Astrocyte (in vitro differentiated cells and primary cell): Measurements from ENCODE around the gene NFAM1. TPM values are rescaled to one million over a fixed set of nuclear protein-coding genes. Genes with fewer than 3 reads are reported as not detected.
A peak's percentile ranks its signal among the peaks of the same experiment; 100 is the strongest.

Experiments used
- DNase-seq: peaks from one replicate; pipeline ENCODE4 v3.0.0-alpha.2; 2010; ENCODE audit warnings: low read depth
- FAIRE-seq: peaks from 2 replicates; lab custom pipeline; 2011; peaks lifted over from hg19 to GRCh38; lab: Jason Lieb, UNC
- H2AFZ ChIP-seq: 2 replicates; pipeline ENCODE4 v1.6.0; 2012; ENCODE audit warnings: low read depth, low read length, inconsistent platforms
- H3K27ac ChIP-seq: 2 replicates; pipeline ENCODE4 v1.5.1; 2011; ENCODE audit warnings: low read depth, low read length, inconsistent platforms
- H3K27me3 ChIP-seq: 2 replicates; pipeline ENCODE4 v1.6.0; 2011; ENCODE audit warnings: low read length, inconsistent platforms; ENCODE audit not compliant: insufficient read depth
- H3K36me3 ChIP-seq: 2 replicates; pipeline ENCODE4 v1.5.1; 2011; ENCODE audit warnings: low read length, inconsistent platforms; ENCODE audit not compliant: insufficient read depth
- H3K4me1 ChIP-seq: 2 replicates; pipeline ENCODE4 v1.5.1; 2011; ENCODE audit warnings: low read length, inconsistent platforms; ENCODE audit not compliant: insufficient read depth
- H3K4me2 ChIP-seq: 2 replicates; pipeline ENCODE4 v1.6.0; 2012; ENCODE audit warnings: low read length, inconsistent platforms
- H3K4me3 ChIP-seq: 2 replicates; pipeline ENCODE4 v1.5.1; 2011; ENCODE audit warnings: low read depth, mild to moderate bottlenecking, low read length, inconsistent platforms; ENCODE audit not compliant: insufficient read depth
- H3K79me2 ChIP-seq: 2 replicates; pipeline ENCODE4 v1.6.0; 2012; ENCODE audit warnings: mild to moderate bottlenecking, low read length, inconsistent platforms; ENCODE audit not compliant: insufficient read depth
- H3K9ac ChIP-seq: 2 replicates; pipeline ENCODE4 v1.6.0; 2012; ENCODE audit warnings: mild to moderate bottlenecking, low read length, inconsistent platforms
- H3K9me3 ChIP-seq: 2 replicates; pipeline ENCODE4 v1.5.1; 2012; ENCODE audit warnings: low read depth, mild to moderate bottlenecking, low read length, inconsistent platforms; ENCODE audit not compliant: insufficient read depth
- H4K20me1 ChIP-seq: 2 replicates; pipeline ENCODE4 v1.6.0; 2012; ENCODE audit warnings: low read length, inconsistent platforms; ENCODE audit not compliant: insufficient read depth
- H3K27ac Mint-ChIP-seq: one replicate; pipeline ENCODE4 v1.8.0; 2021; ENCODE audit warnings: mild to moderate bottlenecking, mixed read lengths; ENCODE audit not compliant: unreplicated experiment
- H3K27me3 Mint-ChIP-seq: one replicate; pipeline ENCODE4 v1.8.0; 2021; ENCODE audit warnings: low read depth, mixed read lengths; ENCODE audit not compliant: unreplicated experiment
- H3K36me3 Mint-ChIP-seq: one replicate; pipeline ENCODE4 v1.8.0; 2021; ENCODE audit warnings: low read depth, mixed read lengths; ENCODE audit not compliant: unreplicated experiment
- H3K4me1 Mint-ChIP-seq: one replicate; pipeline ENCODE4 v1.8.0; 2021; ENCODE audit warnings: low read depth, mixed read lengths; ENCODE audit not compliant: unreplicated experiment
- H3K4me3 Mint-ChIP-seq: one replicate; pipeline ENCODE4 v1.8.0; 2021; ENCODE audit warnings: mild to moderate bottlenecking, moderate library complexity, mixed read lengths; ENCODE audit not compliant: unreplicated experiment
- H3K9me3 Mint-ChIP-seq: one replicate; pipeline ENCODE4 v1.8.0; 2021; ENCODE audit warnings: mild to moderate bottlenecking, mixed read lengths; ENCODE audit not compliant: unreplicated experiment
- EZH2 ChIP-seq: IDR thresholded peaks from 2 replicates; pipeline ENCODE4 v1.6.1; 2012; ENCODE audit warnings: mild to moderate bottlenecking, low read length, inconsistent platforms; ENCODE audit not compliant: insufficient read depth
- total RNA-seq: library from RNA; stranded (reverse); gene quantifications from 2 replicates; pipeline ENCODE4 v1.2.1, GENCODE V29; 2021
- TF ChIP-seq, protein P1 (sequence below): IDR thresholded peaks from 2 replicates; pipeline ENCODE4 v1.5.1; 2011; ENCODE audit warnings: low read depth, mild to moderate bottlenecking, inconsistent platforms, low read length, moderate library complexity; ENCODE audit not compliant: insufficient read depth

Gene NFAM1
- total RNA-seq, 1 donor from 2014 or later, result 0.07 TPM

DNA sequence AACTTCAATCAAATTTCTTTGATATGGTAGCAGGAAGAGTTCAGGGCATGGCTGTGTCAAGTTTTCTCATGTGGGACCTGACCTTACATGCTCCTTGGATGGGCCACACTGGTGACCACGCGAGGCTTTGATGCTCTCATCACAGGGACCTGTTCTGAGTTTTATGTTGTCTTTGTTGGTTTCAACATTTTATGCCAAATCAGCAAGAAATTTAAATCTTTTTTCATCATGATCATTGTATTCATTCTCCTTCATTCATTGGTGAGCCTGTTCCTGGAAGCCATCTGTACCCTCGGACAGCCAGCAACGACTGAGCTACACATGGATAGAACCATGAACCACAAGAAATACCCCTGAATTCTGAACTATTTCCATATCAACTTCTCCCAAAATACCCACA lies 10.5 kb upstream of the NFAM1 start:
- Histone ChIP-seq H2AFZ (no peak overlapping the region), H3K79me2 (no peaks in the 10 kb centered on the region), H3K4me2 (no peak overlapping the region), H3K36me3 (no peaks in the 10 kb centered on the region), H3K9ac (no peak overlapping the region), H3K27me3 (peaks cover 7% of the 10 kb centered on the region), H3K4me1 (peaks cover 21% of the 10 kb centered on the region), H3K4me3 (no peak overlapping the region), H4K20me1 (no peaks in the 10 kb centered on the region), H3K27ac (no peak overlapping the region), H3K9me3 (no peaks in the 10 kb centered on the region)
- no peak overlapping the region for H3K27ac Mint-ChIP-seq
- H3K4me1 Mint-ChIP-seq, result no peaks in the 10 kb centered on the region
- no peak for DNase-seq
- no peaks in the 10 kb centered on the region for H3K9me3 Mint-ChIP-seq
- H3K4me3 Mint-ChIP-seq, result no peak overlapping the region
- H3K27me3 Mint-ChIP-seq, result peaks cover 25% of the 10 kb centered on the region
- no peaks in the 10 kb centered on the region for H3K36me3 Mint-ChIP-seq
- no peak for FAIRE-seq
- no peak for TF ChIP-seq EZH2
- TF ChIP-seq, protein P1, sequence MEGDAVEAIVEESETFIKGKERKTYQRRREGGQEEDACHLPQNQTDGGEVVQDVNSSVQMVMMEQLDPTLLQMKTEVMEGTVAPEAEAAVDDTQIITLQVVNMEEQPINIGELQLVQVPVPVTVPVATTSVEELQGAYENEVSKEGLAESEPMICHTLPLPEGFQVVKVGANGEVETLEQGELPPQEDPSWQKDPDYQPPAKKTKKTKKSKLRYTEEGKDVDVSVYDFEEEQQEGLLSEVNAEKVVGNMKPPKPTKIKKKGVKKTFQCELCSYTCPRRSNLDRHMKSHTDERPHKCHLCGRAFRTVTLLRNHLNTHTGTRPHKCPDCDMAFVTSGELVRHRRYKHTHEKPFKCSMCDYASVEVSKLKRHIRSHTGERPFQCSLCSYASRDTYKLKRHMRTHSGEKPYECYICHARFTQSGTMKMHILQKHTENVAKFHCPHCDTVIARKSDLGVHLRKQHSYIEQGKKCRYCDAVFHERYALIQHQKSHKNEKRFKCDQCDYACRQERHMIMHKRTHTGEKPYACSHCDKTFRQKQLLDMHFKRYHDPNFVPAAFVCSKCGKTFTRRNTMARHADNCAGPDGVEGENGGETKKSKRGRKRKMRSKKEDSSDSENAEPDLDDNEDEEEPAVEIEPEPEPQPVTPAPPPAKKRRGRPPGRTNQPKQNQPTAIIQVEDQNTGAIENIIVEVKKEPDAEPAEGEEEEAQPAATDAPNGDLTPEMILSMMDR, result no peak

- Histone ChIP-seq H3K4me3 (no peak overlapping the region), H3K36me3 (no peaks in the 10 kb centered on the region), H3K4me1 (peaks cover 26% of the 10 kb centered on the region), H3K27ac (no peak overlapping the region), H3K4me2 (no peak overlapping the region), H2AFZ (no peak overlapping the region), H3K9ac (no peak overlapping the region), H3K27me3 (peaks cover 7% of the 10 kb centered on the region), H3K79me2 (no peaks in the 10 kb centered on the region), H3K9me3 (no peaks in the 10 kb centered on the region), H4K20me1 (no peaks in the 10 kb centered on the region)
- FAIRE-seq (no peak), DNase-seq (no peak)
- Mint-ChIP-seq H3K4me1 (no peaks in the 10 kb centered on the region), H3K36me3 (no peaks in the 10 kb centered on the region), H3K27ac (no peak overlapping the region), H3K9me3 (no peaks in the 10 kb centered on the region), H3K27me3 (peaks cover 23% of the 10 kb centered on the region), H3K4me3 (no peak overlapping the region)
- no peak for TF ChIP-seq EZH2
- TF ChIP-seq, protein P1, result no peak
Observed at GRCh38 chr22:42440728-42441127, 8.5 kb upstream of the NFAM1 start.

- Histone ChIP-seq H3K4me2 (peak overlapping the region; percentile 83), H3K27me3 (peaks cover 8% of the 10 kb centered on the region)
- H3K36me3 Mint-ChIP-seq, result no peaks in the 10 kb centered on the region
Observed at GRCh38 chr22:42439821-42440674, 7.8 kb upstream of the NFAM1 start.

More at GRCh38 chr22:42439821-42440674, 7.8 kb upstream of the NFAM1 start:
- Histone ChIP-seq H3K79me2 (no peaks in the 10 kb centered on the region), H3K4me3 (peak overlapping the region; percentile 10), H3K36me3 (no peaks in the 10 kb centered on the region), H3K9ac (peak overlapping the region; percentile 35), H3K27ac (no peak overlapping the region), H4K20me1 (no peaks in the 10 kb centered on the region), H2AFZ (peak overlapping the region; percentile 17), H3K9me3 (no peaks in the 10 kb centered on the region), H3K4me1 (peaks cover 26% of the 10 kb centered on the region)
- Mint-ChIP-seq H3K4me3 (no peak overlapping the region), H3K27ac (peak overlapping the region; percentile 41), H3K9me3 (no peaks in the 10 kb centered on the region), H3K27me3 (peaks cover 20% of the 10 kb centered on the region), H3K4me1 (no peaks in the 10 kb centered on the region)
- FAIRE-seq (no peak), DNase-seq (peak; percentile 12)
- TF ChIP-seq, protein P1, result no peak
- TF ChIP-seq EZH2, result no peak
